GM21786 (cell line): ENCODE measurements around the gene HOXD3.

ENCODE experiments used
- ATAC-seq: cut with Tn5 transposase; IDR thresholded peaks from one replicate; pipeline ENCODE4 v1.9.1; 2021; ENCODE audit not compliant: unreplicated experiment

HOXD3 gene

GRCh38 chr2:176206136-176206535 lies 49.0 kb downstream of the HOXD3 start:
- ATAC-seq = no peak

GRCh38 chr2:176206682-176207081 lies 49.6 kb downstream of the HOXD3 start:
- no peak for ATAC-seq

- ATAC-seq = no peak
These were observed 54.0 kb downstream of the HOXD3 start for GRCh38 chr2:176211110-176211509.

GRCh38 chr2:176212276-176212675 lies 55.2 kb downstream of the HOXD3 start:
- ATAC-seq = no peak

GRCh38 chr2:176213406-176213805 lies 56.3 kb downstream of the HOXD3 start:
- ATAC-seq = no peak
